HepG2 (cell line): ENCODE data around the gene EFCAB14. TPM values are rescaled to one million over a fixed set of nuclear protein-coding genes. Genes with fewer than 3 reads are reported as not detected.

ENCODE experiments used
- ATAC-seq: fragments of 200-7000 bp; cut with Tn5 transposase; 3 replicates; pipeline ENCODE4 v1.9.1; 2020; ENCODE audit warnings: mild to moderate bottlenecking, moderate library complexity
- BruUV-seq: library from RNA; stranded (reverse); fragments of 400-500 nt; replicated peaks from 2 replicates; lab custom pipeline; 2021; lab: Mats Ljungman, UMichigan
- CTCF ChIA-PET: fragments of 300-600 bp; formaldehyde crosslinking; extraction: SDS; loops from one replicate; lab custom pipeline; 2021; ENCODE audit warnings: low total read pairs, inconsistent platforms, low intra/inter-chr PET ratio; lab: Yijun Ruan, JAX
- POLR2A ChIA-PET: fragments of 350-600 bp; sonication (Branson Sonifier 250); formaldehyde crosslinking; loops from one replicate; lab custom pipeline; 2020; ENCODE audit warnings: antibody characterized with exemption, inconsistent platforms; lab: Yijun Ruan, JAX
- DNase-seq: peaks from one replicate; pipeline ENCODE4 v3.0.0-alpha.2; 2015; ENCODE audit warnings: low spot score
- FAIRE-seq: peaks from 3 replicates; lab custom pipeline; 2011; peaks lifted over from hg19 to GRCh38; lab: Jason Lieb, UNC
- H2AFZ ChIP-seq: one replicate; pipeline ENCODE4 v1.6.1; 2011; ENCODE audit warnings: low read length, inconsistent platforms
- H3K27ac ChIP-seq: fragments of 300-600 bp; 3 replicates; pipeline ENCODE4 v1.8.0; 2011; ENCODE audit warnings: mixed run types, mild to moderate bottlenecking, mixed read lengths, low read length, inconsistent platforms; ENCODE audit not compliant: insufficient read depth; ENCODE audit errors: extremely low read length
- H3K27me3 ChIP-seq, 2 experiments: fragments of 200-600 bp in 1 of 2; 2 replicates in 1 of 2; 3 replicates in 1 of 2; pipeline versions ENCODE4 v1.6.0 to v1.8.0; 2011; ENCODE audit warnings: low read length in 2 of 2, mild to moderate bottlenecking in 2 of 2, moderate library complexity in 2 of 2, inconsistent platforms in 1 of 2; ENCODE audit not compliant: insufficient read depth in 2 of 2, control insufficient read depth in 1 of 2
- H3K36me3 ChIP-seq, 2 experiments: fragments of 200-600 bp in 1 of 2; replicated peaks in 1 of 2; 2 replicates in 1 of 2; 3 replicates in 1 of 2; pipeline versions ENCODE4 v1.5.1 to v1.8.0; 2011; ENCODE audit warnings: low read length in 2 of 2, inconsistent platforms in 1 of 2; ENCODE audit not compliant: insufficient read depth in 2 of 2, control insufficient read depth in 1 of 2
- H3K4me1 ChIP-seq: 2 replicates; pipeline ENCODE4 v1.5.1; 2012; ENCODE audit warnings: low read length, inconsistent platforms; ENCODE audit not compliant: insufficient read depth
- H3K4me2 ChIP-seq: 2 replicates; pipeline ENCODE4 v1.6.0; 2011; ENCODE audit warnings: low read depth, low read length, inconsistent platforms
- H3K4me3 ChIP-seq, 3 experiments: fragments of 200-600 bp in 1 of 3; sonication (generic), shearing (Covaris generic) in 1 of 3; replicated peaks in 1 of 3; 2 replicates each; pipeline ENCODE4 v1.5.1; 2011 to 2016; ENCODE audit warnings: low read length in 3 of 3, inconsistent platforms in 2 of 3, low read depth in 2 of 3, mild to moderate bottlenecking in 2 of 3, control low read depth in 1 of 3, mixed read lengths in 1 of 3; ENCODE audit not compliant: insufficient read depth in 1 of 3
- H3K79me2 ChIP-seq: one replicate; pipeline ENCODE4 v1.6.1; 2011; ENCODE audit warnings: low read length, inconsistent platforms; ENCODE audit not compliant: insufficient read depth
- H3K9ac ChIP-seq: 2 replicates; pipeline ENCODE4 v1.6.0; 2011; ENCODE audit warnings: mild to moderate bottlenecking, low read depth, low read length, inconsistent platforms; ENCODE audit not compliant: insufficient read depth
- H3K9me3 ChIP-seq: 2 replicates; pipeline ENCODE4 v1.5.1; 2012; ENCODE audit warnings: mild to moderate bottlenecking, low read length
- H4K20me1 ChIP-seq: 2 replicates; pipeline ENCODE4 v1.6.0; 2011; ENCODE audit warnings: inconsistent platforms, mild to moderate bottlenecking, low read length, moderate library complexity; ENCODE audit not compliant: insufficient read depth
- HDAC6 ChIP-seq: fragments of 200-600 bp; sonication (generic); IDR thresholded peaks from 2 replicates; pipeline ENCODE4 v1.7.0; 2017; ENCODE audit warnings: mild to moderate bottlenecking, antibody characterized with exemption, low read length, low read depth
- RBM22 ChIP-seq: fragments of 200-400 bp; formaldehyde crosslinking; optimal IDR thresholded peaks from 2 replicates; pipeline ENCODE3; 2017; ENCODE audit warnings: mild to moderate bottlenecking, low read length, moderate library complexity
- ZFP90 ChIP-seq: sonication (generic); formaldehyde crosslinking; IDR thresholded peaks from 2 replicates; pipeline ENCODE4 v1.8.0; 2022; ENCODE audit warnings: missing genetic modification reagents, mild to moderate bottlenecking, inconsistent platforms, borderline replicate concordance
- ZNF367 ChIP-seq: sonication (generic); formaldehyde crosslinking; IDR thresholded peaks from 2 replicates; pipeline ENCODE4 v1.4.0; 2020; ENCODE audit warnings: missing genetic modification reagents, borderline replicate concordance
- ZNF570 ChIP-seq: sonication (generic); formaldehyde crosslinking; IDR thresholded peaks from 2 replicates; pipeline ENCODE4 v1.4.0; 2020; ENCODE audit warnings: mild to moderate bottlenecking, missing genetic modification reagents, borderline replicate concordance
- WGBS: methylation state at CpG from one replicate; pipeline ENCODE4 v1.1.6; 2017; ENCODE audit warnings: low lambda C conversion rate; 5-methylcytosine and 5-hydroxymethylcytosine counted together
- in situ Hi-C: cut with HindIII; loops from 2 replicates; pipeline ENCODE4 v1.10.0; 2017; ENCODE audit warnings: low pct_unique_long_range_greater_than_20kb; ENCODE audit not compliant: extremely low pct_ligation_motif_present
- intact Hi-C: fragments of 100-400 bp; cut with micrococcal nuclease; formaldehyde crosslinking; loops from one replicate; pipeline ENCODE4 v1.10.0; 2022; ENCODE audit not compliant: unreplicated experiment
- polyA plus RNA-seq, 8 experiments: library from polyadenylated mRNA; depleted of rRNA in 3 of 8; stranded (reverse) in 7 of 8; unstranded in 1 of 8; fragments of >200 nt; fragmentation: Illumina TruSeq in 4 of 8; extraction: Trizol in 4 of 8; gene quantifications; 2 replicates each; pipeline versions ENCODE4 v1.2.1 to v1.2.3, GENCODE V29; 2011 to 2016; ENCODE audit warnings: low read depth in 4 of 8, missing spikeins in 1 of 8, mixed read lengths in 1 of 8; ENCODE audit not compliant: insufficient read depth in 1 of 8
- total RNA-seq, 5 experiments: library from RNA; depleted of rRNA; stranded (reverse); fragments of >200 nt; fragmentation: Illumina TruSeq; extraction: Trizol; gene quantifications; 2 replicates each; pipeline ENCODE4 v1.2.3, GENCODE V29; 2016; ENCODE audit warnings: low read depth in 1 of 5
- TF ChIP-seq, protein P1 (sequence below): fragments of 450-650 bp; IDR thresholded peaks from 2 replicates; pipeline ENCODE4 v1.6.1; 2017
- TF ChIP-seq, protein P2 (sequence below): sonication (generic); formaldehyde crosslinking; IDR thresholded peaks from 2 replicates; pipeline ENCODE4 v1.9.0; 2021; ENCODE audit warnings: missing genetic modification reagents, borderline replicate concordance
- TF ChIP-seq, protein P3 (sequence below): sonication (generic); formaldehyde crosslinking; conservative IDR thresholded peaks from 2 replicates; pipeline ENCODE4 v1.8.1; 2023; ENCODE audit warnings: missing genetic modification reagents
- TF ChIP-seq, protein P4 (sequence below): sonication (generic); formaldehyde crosslinking; IDR thresholded peaks from 2 replicates; pipeline ENCODE4 v1.4.0; 2020; ENCODE audit warnings: mild to moderate bottlenecking, missing genetic modification reagents
- TF ChIP-seq, protein P5 (sequence below): sonication (generic); formaldehyde crosslinking; IDR thresholded peaks from 2 replicates; pipeline ENCODE4 v1.4.0; 2020; ENCODE audit warnings: missing genetic modification reagents, mild to moderate bottlenecking, borderline replicate concordance

The EFCAB14 gene
- total and polyA plus RNA-seq, 2 of the 13 experiments (the other 11 are each of a cell fraction or from before 2014, with no cell fraction given) = 13.4 to 17.9 TPM

DNA sequence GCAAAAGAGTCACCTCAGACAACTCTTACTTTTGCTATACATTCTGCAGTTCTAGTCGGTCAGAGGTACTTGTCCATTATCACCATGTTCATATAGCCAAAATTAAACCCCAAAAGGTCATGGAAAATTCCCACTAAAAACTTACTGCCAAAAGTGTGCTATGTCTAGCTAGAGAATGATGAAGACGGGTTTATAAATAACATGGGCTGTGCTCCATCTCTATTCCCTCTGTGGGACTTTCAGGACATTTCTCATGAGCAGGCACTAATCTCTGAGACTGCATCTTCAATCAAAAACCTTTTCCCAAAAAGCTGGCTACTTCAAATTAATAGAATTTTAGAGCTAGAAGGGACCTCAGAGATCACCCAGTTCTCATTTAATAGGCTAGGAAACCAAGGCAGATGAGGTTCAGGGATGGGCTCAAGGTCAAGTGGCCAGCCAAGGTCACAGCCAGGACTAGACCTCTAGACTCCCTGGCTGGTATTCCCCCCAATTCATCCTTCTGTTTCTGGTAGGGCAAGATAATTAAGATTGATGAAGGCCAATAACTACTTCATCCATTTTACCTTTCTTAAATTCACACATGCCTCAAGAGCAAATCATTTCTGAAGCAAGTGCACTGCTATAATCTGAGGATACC lies 81.3 kb downstream of the EFCAB14 start:
- no peak for FAIRE-seq
- no peaks in the 10 kb centered on the region for H3K9me3 ChIP-seq
- ChIA-PET CTCF (no interaction called here), POLR2A (no interaction called here)
- peaks cover 11% of the 10 kb centered on the region for H3K4me1 ChIP-seq
- H3K79me2 ChIP-seq = no peaks in the 10 kb centered on the region
- no TSS peak for BruUV-seq
- no peak for ATAC-seq
- H3K36me3 ChIP-seq = peaks cover 2 to 24% of the 10 kb centered on the region in 2 experiments; a peak in 3 of 5 replicates
- 50% methylated on average over 2 of the region's 2 CpGs for WGBS
- no peak overlapping the region for H3K4me3 ChIP-seq
- H3K4me2 ChIP-seq = no peak overlapping the region
- no peak overlapping the region for H3K9ac ChIP-seq
- no peak overlapping the region for H2AFZ ChIP-seq
- in situ Hi-C loops = no loop called here
- H3K27me3 ChIP-seq = no peaks in the 10 kb centered on the region
- no peaks in the 10 kb centered on the region for H4K20me1 ChIP-seq
- intact Hi-C loops = no loop called here
- TF ChIP-seq, protein P1, sequence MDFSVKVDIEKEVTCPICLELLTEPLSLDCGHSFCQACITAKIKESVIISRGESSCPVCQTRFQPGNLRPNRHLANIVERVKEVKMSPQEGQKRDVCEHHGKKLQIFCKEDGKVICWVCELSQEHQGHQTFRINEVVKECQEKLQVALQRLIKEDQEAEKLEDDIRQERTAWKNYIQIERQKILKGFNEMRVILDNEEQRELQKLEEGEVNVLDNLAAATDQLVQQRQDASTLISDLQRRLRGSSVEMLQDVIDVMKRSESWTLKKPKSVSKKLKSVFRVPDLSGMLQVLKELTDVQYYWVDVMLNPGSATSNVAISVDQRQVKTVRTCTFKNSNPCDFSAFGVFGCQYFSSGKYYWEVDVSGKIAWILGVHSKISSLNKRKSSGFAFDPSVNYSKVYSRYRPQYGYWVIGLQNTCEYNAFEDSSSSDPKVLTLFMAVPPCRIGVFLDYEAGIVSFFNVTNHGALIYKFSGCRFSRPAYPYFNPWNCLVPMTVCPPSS = no peak
- TF ChIP-seq ZNF367 (CRISPR knock-in tag) = no peak
- TF ChIP-seq, protein P2, sequence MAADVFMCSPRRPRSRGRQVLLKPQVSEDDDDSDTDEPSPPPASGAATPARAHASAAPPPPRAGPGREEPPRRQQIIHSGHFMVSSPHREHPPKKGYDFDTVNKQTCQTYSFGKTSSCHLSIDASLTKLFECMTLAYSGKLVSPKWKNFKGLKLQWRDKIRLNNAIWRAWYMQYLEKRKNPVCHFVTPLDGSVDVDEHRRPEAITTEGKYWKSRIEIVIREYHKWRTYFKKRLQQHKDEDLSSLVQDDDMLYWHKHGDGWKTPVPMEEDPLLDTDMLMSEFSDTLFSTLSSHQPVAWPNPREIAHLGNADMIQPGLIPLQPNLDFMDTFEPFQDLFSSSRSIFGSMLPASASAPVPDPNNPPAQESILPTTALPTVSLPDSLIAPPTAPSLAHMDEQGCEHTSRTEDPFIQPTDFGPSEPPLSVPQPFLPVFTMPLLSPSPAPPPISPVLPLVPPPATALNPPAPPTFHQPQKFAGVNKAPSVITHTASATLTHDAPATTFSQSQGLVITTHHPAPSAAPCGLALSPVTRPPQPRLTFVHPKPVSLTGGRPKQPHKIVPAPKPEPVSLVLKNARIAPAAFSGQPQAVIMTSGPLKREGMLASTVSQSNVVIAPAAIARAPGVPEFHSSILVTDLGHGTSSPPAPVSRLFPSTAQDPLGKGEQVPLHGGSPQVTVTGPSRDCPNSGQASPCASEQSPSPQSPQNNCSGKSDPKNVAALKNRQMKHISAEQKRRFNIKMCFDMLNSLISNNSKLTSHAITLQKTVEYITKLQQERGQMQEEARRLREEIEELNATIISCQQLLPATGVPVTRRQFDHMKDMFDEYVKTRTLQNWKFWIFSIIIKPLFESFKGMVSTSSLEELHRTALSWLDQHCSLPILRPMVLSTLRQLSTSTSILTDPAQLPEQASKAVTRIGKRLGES (CRISPR knock-in tag) = no peak
- no peak for TF ChIP-seq HDAC6
- TF ChIP-seq ZFP90 (CRISPR knock-in tag) = no peak
- TF ChIP-seq ZNF570 (CRISPR knock-in tag) = no peak
- TF ChIP-seq, protein P3, sequence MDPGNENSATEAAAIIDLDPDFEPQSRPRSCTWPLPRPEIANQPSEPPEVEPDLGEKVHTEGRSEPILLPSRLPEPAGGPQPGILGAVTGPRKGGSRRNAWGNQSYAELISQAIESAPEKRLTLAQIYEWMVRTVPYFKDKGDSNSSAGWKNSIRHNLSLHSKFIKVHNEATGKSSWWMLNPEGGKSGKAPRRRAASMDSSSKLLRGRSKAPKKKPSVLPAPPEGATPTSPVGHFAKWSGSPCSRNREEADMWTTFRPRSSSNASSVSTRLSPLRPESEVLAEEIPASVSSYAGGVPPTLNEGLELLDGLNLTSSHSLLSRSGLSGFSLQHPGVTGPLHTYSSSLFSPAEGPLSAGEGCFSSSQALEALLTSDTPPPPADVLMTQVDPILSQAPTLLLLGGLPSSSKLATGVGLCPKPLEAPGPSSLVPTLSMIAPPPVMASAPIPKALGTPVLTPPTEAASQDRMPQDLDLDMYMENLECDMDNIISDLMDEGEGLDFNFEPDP (CRISPR knock-in tag) = no peak
- TF ChIP-seq, protein P4, sequence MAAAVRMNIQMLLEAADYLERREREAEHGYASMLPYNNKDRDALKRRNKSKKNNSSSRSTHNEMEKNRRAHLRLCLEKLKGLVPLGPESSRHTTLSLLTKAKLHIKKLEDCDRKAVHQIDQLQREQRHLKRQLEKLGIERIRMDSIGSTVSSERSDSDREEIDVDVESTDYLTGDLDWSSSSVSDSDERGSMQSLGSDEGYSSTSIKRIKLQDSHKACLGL (CRISPR knock-in tag) = no peak
- no peak for TF ChIP-seq RBM22
- TF ChIP-seq, protein P5, sequence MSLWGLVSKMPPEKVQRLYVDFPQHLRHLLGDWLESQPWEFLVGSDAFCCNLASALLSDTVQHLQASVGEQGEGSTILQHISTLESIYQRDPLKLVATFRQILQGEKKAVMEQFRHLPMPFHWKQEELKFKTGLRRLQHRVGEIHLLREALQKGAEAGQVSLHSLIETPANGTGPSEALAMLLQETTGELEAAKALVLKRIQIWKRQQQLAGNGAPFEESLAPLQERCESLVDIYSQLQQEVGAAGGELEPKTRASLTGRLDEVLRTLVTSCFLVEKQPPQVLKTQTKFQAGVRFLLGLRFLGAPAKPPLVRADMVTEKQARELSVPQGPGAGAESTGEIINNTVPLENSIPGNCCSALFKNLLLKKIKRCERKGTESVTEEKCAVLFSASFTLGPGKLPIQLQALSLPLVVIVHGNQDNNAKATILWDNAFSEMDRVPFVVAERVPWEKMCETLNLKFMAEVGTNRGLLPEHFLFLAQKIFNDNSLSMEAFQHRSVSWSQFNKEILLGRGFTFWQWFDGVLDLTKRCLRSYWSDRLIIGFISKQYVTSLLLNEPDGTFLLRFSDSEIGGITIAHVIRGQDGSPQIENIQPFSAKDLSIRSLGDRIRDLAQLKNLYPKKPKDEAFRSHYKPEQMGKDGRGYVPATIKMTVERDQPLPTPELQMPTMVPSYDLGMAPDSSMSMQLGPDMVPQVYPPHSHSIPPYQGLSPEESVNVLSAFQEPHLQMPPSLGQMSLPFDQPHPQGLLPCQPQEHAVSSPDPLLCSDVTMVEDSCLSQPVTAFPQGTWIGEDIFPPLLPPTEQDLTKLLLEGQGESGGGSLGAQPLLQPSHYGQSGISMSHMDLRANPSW = no peak
- no peak overlapping the region for H3K27ac ChIP-seq
- no peak for DNase-seq
